Measurements from ENCODE around the gene PEX5L.

DNA sequence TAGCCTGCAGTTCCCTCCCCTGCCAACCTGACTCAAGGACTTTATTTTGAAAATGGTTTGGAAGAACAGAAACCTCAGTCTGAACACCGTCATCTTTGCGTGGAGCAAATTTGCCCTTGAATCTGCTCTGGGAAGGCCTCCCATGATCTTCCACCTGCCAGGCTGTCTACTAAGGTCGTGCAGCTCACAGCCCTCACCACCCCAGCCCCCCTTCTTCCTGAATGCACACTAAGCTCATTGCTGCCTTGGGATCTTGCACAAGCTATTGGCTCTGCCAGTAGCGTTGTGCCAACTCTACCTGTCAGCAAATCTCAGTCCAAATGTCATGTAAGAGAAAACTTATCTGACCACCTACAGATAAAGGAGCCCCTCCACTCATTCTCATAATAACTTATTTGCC lies 242.4 kb downstream of the PEX5L start:
- TF ChIP-seq SIN3A (IDR thresholded peaks at IDR 0.05; ENCODE audit: borderline replicate concordance, insufficient read depth, low read length) (no peak), TAF1 (IDR thresholded peaks at IDR 0.05; ENCODE audit: borderline replicate concordance, insufficient read depth, low read length) (no peak), POLR2AphosphoS5 (IDR thresholded peaks at IDR 0.05; ENCODE audit: low read depth, low read length) (no peak), FOXP2 (optimal IDR thresholded peaks at IDR 0.05; ENCODE audit: borderline replicate concordance, extremely low read depth, extremely low read length, insufficient read depth) (no peak)
- TF ChIP-seq, protein P1, sequence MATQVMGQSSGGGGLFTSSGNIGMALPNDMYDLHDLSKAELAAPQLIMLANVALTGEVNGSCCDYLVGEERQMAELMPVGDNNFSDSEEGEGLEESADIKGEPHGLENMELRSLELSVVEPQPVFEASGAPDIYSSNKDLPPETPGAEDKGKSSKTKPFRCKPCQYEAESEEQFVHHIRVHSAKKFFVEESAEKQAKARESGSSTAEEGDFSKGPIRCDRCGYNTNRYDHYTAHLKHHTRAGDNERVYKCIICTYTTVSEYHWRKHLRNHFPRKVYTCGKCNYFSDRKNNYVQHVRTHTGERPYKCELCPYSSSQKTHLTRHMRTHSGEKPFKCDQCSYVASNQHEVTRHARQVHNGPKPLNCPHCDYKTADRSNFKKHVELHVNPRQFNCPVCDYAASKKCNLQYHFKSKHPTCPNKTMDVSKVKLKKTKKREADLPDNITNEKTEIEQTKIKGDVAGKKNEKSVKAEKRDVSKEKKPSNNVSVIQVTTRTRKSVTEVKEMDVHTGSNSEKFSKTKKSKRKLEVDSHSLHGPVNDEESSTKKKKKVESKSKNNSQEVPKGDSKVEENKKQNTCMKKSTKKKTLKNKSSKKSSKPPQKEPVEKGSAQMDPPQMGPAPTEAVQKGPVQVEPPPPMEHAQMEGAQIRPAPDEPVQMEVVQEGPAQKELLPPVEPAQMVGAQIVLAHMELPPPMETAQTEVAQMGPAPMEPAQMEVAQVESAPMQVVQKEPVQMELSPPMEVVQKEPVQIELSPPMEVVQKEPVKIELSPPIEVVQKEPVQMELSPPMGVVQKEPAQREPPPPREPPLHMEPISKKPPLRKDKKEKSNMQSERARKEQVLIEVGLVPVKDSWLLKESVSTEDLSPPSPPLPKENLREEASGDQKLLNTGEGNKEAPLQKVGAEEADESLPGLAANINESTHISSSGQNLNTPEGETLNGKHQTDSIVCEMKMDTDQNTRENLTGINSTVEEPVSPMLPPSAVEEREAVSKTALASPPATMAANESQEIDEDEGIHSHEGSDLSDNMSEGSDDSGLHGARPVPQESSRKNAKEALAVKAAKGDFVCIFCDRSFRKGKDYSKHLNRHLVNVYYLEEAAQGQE (IDR thresholded peaks at IDR 0.05; ENCODE audit: insufficient read depth in 1 of 2, low read depth in 2 of 2, low read length in 2 of 2), result no peak

All from PFSK-1 (cell line).